ENCODE results near the gene RAB4B.

DNA sequence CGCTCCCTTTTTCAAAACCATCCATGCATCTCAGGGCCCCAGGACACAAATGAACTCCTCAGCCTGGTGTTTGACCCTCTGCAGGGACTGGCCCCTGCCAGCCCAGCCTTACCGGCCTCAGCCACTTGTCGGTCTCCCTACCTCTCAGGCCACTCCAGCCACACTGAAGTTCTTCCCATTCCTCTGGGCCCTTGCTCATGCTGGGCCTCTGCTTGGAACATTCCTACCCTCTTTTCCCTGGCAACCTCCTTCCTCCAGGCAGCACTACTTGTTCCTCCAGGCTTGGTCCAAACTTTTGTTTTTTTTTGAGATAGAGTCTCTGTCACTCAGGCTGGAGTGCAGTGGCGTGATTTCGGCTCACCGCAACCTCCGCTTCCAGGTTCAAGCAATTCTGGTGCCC is 13.3 kb downstream of the RAB4B start:
- TF ChIP-seq, protein P1, sequence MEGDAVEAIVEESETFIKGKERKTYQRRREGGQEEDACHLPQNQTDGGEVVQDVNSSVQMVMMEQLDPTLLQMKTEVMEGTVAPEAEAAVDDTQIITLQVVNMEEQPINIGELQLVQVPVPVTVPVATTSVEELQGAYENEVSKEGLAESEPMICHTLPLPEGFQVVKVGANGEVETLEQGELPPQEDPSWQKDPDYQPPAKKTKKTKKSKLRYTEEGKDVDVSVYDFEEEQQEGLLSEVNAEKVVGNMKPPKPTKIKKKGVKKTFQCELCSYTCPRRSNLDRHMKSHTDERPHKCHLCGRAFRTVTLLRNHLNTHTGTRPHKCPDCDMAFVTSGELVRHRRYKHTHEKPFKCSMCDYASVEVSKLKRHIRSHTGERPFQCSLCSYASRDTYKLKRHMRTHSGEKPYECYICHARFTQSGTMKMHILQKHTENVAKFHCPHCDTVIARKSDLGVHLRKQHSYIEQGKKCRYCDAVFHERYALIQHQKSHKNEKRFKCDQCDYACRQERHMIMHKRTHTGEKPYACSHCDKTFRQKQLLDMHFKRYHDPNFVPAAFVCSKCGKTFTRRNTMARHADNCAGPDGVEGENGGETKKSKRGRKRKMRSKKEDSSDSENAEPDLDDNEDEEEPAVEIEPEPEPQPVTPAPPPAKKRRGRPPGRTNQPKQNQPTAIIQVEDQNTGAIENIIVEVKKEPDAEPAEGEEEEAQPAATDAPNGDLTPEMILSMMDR (conservative IDR thresholded peaks at IDR 0.05; ENCODE audit: low read depth, low read length) = no peak
- TF ChIP-seq EZH2 (IDR thresholded peaks at IDR 0.05; ENCODE audit: borderline replicate concordance, low read depth, low read length, poor library complexity, severe bottlenecking) = no peak
